ENCODE results near the gene ZBTB48. TPM values are rescaled to one million over a fixed set of nuclear protein-coding genes. Genes with fewer than 3 reads are reported as not detected.
"Not testable (repeated sequence)": the region's sequence is repeated elsewhere in the genome, so short reads cannot be mapped to it uniquely, and the experiment has no call there.

ZBTB48 gene
- total RNA-seq (2014; rRNA removed; shearing (Covaris generic)) = 12.2 and 12.8 TPM in 2 replicates
- 10.7 and 11.9 TPM in 2 replicates for polyA plus RNA-seq (2015; cell fraction: cytosol; rRNA removed)
- polyA plus RNA-seq (2015; cell fraction: nucleus; rRNA removed) = 76.7 and 85.6 TPM in 2 replicates

GRCh38 chr1:6579374-6580118, at the start of gene ZBTB48:
ZBTB48 (plus strand) TSS chr1:6579994; CDS start chr1:6580610, 616 bp downstream.
- peak; percentile 96 for DNase-seq (ENCODE audit: low read depth, low spot score)
- in situ Hi-C loops (cut with HindIII; ENCODE audit: low pct_unique_long_range_greater_than_20kb, low sequenced_read_pairs) = no loop called here

DNA sequence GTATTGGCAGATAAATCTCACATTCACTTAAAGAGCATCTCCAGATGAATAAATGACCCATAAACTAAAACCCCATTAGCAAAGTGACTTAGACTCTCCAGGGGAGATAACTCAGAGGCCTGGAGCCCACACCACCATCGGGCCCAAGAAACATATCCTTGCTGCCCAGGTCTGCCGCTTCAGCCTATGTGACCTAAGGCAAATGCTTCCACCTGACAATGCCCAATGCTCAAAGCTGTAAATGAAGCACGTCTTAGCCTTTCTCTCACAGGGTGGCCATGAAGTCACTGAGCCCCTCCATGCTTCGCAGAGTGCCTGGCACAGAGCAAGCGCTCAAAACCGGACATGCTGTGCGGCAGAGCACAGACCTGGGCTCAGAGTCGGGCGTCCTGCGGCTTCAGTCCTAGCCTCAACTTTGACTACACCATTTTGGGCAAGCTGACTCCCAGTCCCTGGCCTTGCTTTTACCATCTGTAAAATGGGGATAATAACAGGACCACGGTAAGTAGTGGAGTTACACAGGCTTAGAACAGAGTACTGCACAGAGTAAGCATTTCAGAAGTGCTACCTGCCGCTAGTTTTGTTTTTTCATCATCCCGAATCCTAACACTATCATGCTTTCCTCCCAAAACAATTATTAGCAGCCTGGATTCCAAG, 49.2 kb upstream of the ZBTB48 start:
- in situ Hi-C loops (cut with HindIII; ENCODE audit: low pct_unique_long_range_greater_than_20kb, low sequenced_read_pairs) = no loop called here
- no peak for DNase-seq (ENCODE audit: low read depth, low spot score)

GRCh38 chr1:6531996-6532395, 47.8 kb upstream of the ZBTB48 start:
- in situ Hi-C loops (cut with HindIII; ENCODE audit: low pct_unique_long_range_greater_than_20kb, low sequenced_read_pairs) = no loop called here
- no peak for DNase-seq (ENCODE audit: low read depth, low spot score)

- DNase-seq (ENCODE audit: low read depth, low spot score) = no peak
- in situ Hi-C loops (cut with HindIII; ENCODE audit: low pct_unique_long_range_greater_than_20kb, low sequenced_read_pairs) = no loop called here
Observed at GRCh38 chr1:6534248-6534822, 45.5 kb upstream of the ZBTB48 start.

- DNase-seq (ENCODE audit: low read depth, low spot score) = no peak
- in situ Hi-C loops (cut with HindIII; ENCODE audit: low pct_unique_long_range_greater_than_20kb, low sequenced_read_pairs) = no loop called here
Observed at GRCh38 chr1:6535214-6535613, 44.6 kb upstream of the ZBTB48 start.

- DNase-seq (ENCODE audit: low read depth, low spot score) = no peak
- in situ Hi-C loops (cut with HindIII; ENCODE audit: low pct_unique_long_range_greater_than_20kb, low sequenced_read_pairs) = no loop called here
Observed at GRCh38 chr1:6536291-6536690, 43.5 kb upstream of the ZBTB48 start.

- DNase-seq (ENCODE audit: low read depth, low spot score) = no peak
- in situ Hi-C loops (cut with HindIII; ENCODE audit: low pct_unique_long_range_greater_than_20kb, low sequenced_read_pairs) = no loop called here
Observed at GRCh38 chr1:6538956-6539355, 40.8 kb upstream of the ZBTB48 start.

DNA sequence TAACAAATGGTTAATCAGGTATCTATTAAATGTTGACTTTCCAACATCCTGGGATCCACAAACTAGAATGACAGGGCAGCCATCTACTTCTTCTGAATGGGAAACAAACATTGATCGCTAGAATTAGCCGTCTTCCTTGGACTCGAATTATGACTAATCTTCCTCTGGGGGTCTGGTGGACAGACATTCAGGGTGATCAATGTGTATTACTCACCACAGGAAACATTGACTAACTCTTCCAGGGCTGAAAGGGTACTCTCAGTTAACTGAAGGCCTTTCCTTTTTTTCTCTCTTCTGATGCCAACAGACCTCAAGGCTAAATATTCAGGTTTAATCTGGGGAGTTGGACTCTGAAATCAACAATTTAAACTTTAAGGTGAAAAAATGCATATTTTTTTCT, 35.0 kb upstream of the ZBTB48 start:
- in situ Hi-C loops (cut with HindIII; ENCODE audit: low pct_unique_long_range_greater_than_20kb, low sequenced_read_pairs) = no loop called here
- no peak for DNase-seq (ENCODE audit: low read depth, low spot score)

- in situ Hi-C loops (cut with HindIII; ENCODE audit: low pct_unique_long_range_greater_than_20kb, low sequenced_read_pairs) = no loop called here
- no peak for DNase-seq (ENCODE audit: low read depth, low spot score)
Observed at GRCh38 chr1:6545276-6546112, 34.3 kb upstream of the ZBTB48 start.

- no peak for DNase-seq (ENCODE audit: low read depth, low spot score)
Observed at GRCh38 chr1:6546326-6546725, 33.5 kb upstream of the ZBTB48 start.

GRCh38 chr1:6547301-6547700, 32.5 kb upstream of the ZBTB48 start:
- in situ Hi-C loops (cut with HindIII; ENCODE audit: low pct_unique_long_range_greater_than_20kb, low sequenced_read_pairs) = no loop called here
- DNase-seq (ENCODE audit: low read depth, low spot score) = peak; percentile 26

More at GRCh38 chr1:6546326-6546725, 33.5 kb upstream of the ZBTB48 start:
- in situ Hi-C loops (cut with HindIII; ENCODE audit: low pct_unique_long_range_greater_than_20kb, low sequenced_read_pairs) = no loop called here

- peak; percentile 89 for DNase-seq (ENCODE audit: low read depth, low spot score)
- in situ Hi-C loops (cut with HindIII; ENCODE audit: low pct_unique_long_range_greater_than_20kb, low sequenced_read_pairs) = no loop called here
Observed at GRCh38 chr1:6554031-6554906, 25.5 kb upstream of the ZBTB48 start, which contains the start of gene NOL9. NOL9 (minus strand) TSS chr1:6554513; CDS start chr1:6554502, 11 bp downstream.

- no peak for DNase-seq (ENCODE audit: low read depth, low spot score)
- in situ Hi-C loops (cut with HindIII; ENCODE audit: low pct_unique_long_range_greater_than_20kb, low sequenced_read_pairs) = no loop called here
Observed at GRCh38 chr1:6554907-6555778, 24.7 kb upstream of the ZBTB48 start, which contains the start of gene TAS1R1. TAS1R1 (plus strand) TSS chr1:6555307; CDS start chr1:6555374, 67 bp downstream.

- in situ Hi-C loops (cut with HindIII; ENCODE audit: low pct_unique_long_range_greater_than_20kb, low sequenced_read_pairs) = no loop called here
- no peak for DNase-seq (ENCODE audit: low read depth, low spot score)
Observed at GRCh38 chr1:6557597-6557996, 22.2 kb upstream of the ZBTB48 start.

- DNase-seq (ENCODE audit: low read depth, low spot score); in situ Hi-C loops (cut with HindIII; ENCODE audit: low pct_unique_long_range_greater_than_20kb, low sequenced_read_pairs): not testable (repeated sequence)
Observed at GRCh38 chr1:6559161-6559560, 20.6 kb upstream of the ZBTB48 start.

- in situ Hi-C loops (cut with HindIII; ENCODE audit: low pct_unique_long_range_greater_than_20kb, low sequenced_read_pairs) = no loop called here
- DNase-seq (ENCODE audit: low read depth, low spot score) = no peak
Observed at GRCh38 chr1:6560267-6560666, 19.5 kb upstream of the ZBTB48 start.

Measured in SK-MEL-5 (cell line).